Frontal cortex (tissue), 4 donors: ENCODE results near the gene PRKG2. TPM values are rescaled to one million over a fixed set of nuclear protein-coding genes. Genes with fewer than 3 reads are reported as not detected.
"Not testable (repeated sequence)": the region's sequence is repeated elsewhere in the genome, so short reads cannot be mapped to it uniquely, and the experiment has no call there.

Source experiments
- DNase-seq, 2 donors: peaks; one replicate each; pipeline ENCODE4 v3.0.0; 2012; ENCODE audit warnings: low spot score in 2 of 2
- FAIRE-seq: peaks from 2 replicates; lab custom pipeline; 2012; peaks lifted over from hg19 to GRCh38; lab: Jason Lieb, UNC
- total RNA-seq: library from RNA; depleted of rRNA; stranded (reverse); fragments of >200 nt; gene quantifications from one replicate; pipeline ENCODE4 v1.2.3, GENCODE V29; 2014
- donor health status: control.
- donor health status: control.
- donor health status: control.

The PRKG2 gene
- total RNA-seq, 1 donor from 2014 or later = 13.0 TPM

DNA sequence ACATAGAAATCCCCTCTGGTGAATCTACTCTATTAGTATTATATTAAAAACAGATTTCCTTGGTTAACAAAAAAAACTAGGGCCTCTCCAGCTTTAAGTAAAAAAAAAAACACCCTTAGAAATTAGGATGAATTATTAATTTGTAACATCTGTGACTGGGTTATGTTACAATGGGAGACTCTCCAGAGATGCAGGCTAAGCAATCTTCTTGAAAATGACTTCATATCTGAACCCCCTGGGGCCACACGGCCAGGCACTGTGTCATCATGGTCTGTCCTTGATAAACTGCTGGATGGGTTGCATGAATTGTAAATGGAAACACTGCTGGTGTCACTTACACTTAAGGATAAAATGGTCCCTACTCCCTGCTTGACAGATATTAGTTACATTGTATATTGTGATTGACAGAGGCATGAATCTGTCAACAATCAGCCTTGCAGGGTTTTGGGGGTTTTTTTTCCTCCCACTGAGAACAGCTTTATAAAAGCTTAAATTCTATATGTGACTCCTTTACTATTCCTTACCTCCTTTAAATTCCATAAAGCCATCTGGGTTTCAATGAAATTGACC, 49.1 kb downstream of the PRKG2 start:
- no peak for DNase-seq
- no peak for FAIRE-seq

DNA sequence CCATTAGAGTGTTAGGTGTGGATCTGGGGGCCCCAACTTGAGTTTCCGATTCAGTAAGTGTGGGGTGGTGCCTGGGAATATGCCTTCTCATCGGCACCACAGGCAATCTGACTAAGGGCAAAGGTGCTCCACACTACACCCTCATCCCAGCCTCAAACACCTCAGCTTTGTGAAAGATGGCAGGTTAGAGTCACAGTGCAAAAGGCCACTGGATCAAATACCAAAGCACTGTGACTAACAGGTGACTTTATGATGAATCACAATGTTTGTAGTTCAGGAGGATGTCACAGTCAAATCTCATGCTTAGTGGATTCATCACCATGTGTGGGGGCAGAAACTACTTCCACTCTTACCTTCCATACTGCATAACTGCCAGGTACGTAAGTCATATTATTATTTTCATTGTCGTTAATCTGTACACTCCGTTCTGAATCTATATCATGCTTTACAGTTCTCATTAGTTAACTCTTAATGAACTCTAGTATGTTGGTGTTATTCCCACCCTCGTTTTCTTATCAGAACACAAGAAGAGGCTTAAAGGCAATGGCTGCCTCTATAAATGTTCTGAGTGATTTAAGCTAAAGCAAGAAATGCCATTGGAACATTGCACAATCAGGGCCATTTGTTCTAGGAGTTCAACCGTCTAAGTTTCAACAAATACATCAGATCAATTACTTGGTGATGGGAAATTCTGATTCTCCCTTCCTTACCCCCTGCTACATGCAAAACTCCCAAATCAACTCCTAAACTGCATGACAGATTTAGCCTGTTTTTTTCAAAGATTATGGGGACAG, 50.2 kb downstream of the PRKG2 start:
- FAIRE-seq (no peak), DNase-seq (no peak)

DNA sequence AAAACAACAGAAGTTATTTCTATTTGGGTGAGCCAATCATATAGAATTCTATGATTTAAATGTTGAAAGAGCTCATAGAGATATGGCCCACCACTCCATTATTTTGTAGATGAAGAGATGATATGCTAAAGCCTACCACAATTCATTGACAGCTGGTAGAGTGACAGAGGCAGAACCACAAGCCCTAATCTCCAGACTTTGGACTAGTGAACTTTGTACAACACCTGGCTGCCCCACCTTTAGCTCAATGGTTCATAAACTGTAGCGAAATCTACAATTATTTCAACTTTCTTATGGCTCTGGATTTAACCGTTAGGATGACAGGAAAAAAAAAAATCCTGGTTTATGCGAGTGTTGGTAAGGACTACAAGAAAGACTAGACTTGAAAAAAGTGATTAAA, 50.9 kb downstream of the PRKG2 start:
- no peak for DNase-seq
- FAIRE-seq = no peak

DNA sequence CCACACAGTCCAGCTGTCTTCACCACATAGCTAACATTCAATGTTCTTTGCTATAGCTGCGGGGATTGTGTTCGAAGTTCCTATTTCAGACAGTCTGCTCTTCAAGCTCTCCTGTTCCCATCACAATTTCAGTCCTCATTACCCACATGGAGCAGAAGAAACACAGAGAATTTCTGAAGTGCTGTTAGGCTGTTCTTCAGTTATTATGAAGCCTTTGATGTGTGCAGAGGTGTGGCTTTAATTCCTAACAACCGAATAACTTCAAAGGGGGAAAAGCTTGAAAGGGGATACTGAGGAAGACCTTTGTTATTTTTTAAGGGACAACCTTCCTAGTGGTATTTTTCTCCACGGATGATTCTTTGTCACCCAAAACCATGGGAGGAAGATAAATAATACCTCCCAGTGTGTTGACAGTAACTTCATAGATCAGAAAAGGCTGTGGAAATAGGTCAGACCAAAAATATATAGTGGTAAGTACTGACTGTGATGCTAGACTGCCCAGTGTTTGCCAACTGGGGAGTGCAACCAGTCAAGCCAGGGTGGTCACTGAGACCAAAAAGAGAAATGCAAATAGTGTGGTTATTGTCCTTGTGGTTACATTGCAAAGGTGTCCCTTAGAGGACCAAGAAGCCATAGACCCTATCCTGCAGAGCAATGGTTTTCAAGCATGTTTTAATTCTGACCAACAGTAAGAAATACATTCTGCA, 52.1 kb downstream of the PRKG2 start:
- FAIRE-seq = no peak
- DNase-seq = no peak

DNA sequence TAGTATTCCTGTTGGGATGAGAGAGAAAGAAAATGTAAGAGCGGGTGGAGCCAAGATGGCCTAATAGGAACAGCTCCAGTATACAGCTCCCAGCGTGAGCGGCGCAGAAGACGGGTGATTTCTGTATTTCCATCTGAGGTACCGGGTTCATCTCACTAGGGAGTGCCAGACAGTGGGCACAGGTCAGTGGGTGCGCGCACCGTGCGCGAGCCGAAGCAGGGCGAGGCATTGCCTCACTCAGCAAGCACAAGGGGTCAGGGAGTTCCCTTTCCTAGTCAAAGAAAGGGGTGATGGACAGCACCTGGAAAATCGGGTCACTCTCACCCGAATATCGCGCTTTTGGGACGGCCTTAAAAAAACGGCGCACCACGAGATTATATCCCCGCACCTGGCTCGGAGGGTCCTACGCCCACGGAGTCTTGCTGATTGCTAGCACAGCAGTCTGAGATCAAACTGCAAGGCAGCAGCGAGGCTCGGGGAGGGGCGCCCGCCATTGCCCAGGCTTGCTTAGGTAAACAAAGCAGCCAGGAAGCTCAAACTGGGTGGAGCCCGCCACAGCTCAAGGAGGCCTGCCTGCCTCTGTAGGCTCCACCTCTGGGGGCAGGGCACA, 61.2 kb downstream of the PRKG2 start:
- not testable (repeated sequence) for FAIRE-seq, DNase-seq

DNA sequence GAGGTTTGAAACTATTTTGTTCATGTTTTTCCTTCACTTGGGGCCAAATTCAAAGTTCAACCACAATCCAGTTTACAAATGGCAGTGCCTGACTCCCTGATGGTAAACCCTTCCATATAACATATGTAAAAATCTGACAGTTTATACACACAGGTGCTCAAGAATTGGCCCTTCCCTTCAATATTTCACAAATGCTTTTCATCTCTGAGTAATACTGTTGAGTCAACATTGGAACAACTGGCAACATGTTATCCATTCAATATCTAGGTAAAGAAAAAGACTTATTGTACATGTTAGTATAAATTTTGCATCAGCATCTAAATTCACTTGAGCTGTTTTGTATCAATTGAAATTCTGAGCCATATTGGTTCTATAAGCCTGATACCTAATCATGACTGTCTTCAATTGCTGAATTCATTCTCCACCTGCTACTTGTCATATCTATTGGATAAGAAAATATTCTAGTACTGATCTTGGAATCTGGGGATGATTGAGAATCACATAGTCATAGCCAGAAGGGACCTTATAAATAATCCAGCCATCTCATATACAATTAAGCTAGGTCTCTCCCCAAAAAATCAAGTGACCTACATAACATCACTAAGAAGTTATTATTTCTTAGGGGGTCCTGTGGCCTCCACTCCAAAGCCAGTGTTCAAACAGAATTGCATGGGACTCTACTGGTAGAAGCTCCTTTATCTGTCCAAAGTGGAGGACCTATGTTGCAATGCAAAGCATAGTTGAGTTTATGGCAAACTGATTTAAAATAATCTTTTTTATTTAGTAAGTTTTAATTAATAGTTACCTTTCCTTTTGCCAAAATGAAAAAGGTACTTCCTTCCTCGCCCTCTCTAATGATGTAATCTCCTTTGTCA, 61.9 kb downstream of the PRKG2 start:
- DNase-seq (no peak), FAIRE-seq (no peak)

DNA sequence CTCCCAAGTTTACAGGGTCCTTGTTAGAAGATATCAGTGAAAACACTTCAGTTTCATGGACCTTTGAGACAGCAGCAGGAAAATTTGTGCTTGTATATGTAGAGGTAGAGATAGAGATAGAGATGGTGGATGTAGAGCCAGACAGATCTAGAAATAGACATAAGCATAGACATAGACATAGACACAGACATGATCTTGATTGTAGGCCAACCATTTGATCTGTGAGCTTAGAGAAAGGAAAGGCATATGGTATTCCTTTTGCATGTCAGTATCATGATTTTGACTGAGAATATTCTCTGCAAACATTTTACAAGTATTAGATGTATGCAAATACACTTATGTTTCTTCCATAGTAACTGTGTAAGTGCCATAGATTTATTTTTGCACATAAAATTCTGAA, 65.0 kb downstream of the PRKG2 start:
- DNase-seq = no peak
- FAIRE-seq = no peak

DNA sequence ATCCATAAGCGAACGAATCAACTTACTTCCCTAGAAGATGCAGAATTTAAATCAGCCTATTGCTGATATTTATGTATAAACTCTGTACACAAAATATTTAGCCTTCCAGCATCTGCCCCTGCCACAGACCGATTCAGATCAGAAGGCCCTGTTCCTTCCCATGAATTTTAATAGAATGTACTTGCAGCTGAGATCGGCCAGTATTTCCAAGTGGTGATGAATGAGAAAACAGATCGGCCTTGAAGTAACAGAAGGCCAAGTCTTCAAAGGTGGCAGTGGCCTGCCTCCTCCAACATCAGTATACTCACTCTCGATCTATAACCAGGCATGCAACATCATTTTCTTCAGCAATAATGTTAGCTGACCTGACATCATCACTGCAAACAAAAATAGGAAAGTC, 66.4 kb downstream of the PRKG2 start:
- FAIRE-seq (no peak), DNase-seq (no peak)

DNA sequence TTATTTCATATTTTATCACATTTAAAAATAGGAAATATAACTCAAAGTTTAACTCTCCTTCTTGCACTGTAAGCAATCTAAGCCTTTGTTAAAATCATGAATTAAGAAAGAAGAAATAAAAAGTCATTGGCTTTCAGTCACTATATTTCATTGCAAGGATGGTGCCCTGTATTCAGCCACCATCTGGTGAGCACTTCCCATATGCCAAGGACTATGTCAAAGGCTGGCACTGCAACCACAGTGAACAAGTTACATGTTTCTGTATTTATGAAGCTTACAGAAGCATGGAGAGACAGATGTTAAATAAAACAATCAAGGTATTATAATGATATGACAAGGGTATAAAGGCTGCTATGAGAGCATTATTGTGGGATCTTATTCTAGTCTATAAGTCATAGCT, 68.6 kb downstream of the PRKG2 start:
- FAIRE-seq = no peak

DNA sequence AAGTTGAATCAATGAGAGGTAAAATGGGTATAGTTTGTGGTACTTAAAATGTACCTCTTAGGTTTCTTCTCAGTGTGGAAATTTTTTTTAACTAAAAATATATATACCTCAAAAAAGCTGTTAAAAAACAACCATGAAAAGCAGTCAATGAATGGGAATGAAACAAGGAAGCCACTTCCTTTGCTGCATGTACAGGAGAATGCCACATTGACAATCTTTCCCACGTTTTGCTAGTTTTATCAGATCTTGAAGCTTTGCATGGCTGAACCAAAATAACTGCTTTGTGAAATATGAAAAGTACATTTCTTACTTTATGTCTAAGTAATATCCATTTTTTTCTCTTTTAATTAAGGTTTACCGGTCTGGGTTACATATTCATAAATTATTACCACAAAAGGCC, 71.8 kb downstream of the PRKG2 start:
- no peak for DNase-seq
- no peak for FAIRE-seq

More for the DNA sequence above, 68.6 kb downstream of the PRKG2 start:
- no peak for DNase-seq

DNA sequence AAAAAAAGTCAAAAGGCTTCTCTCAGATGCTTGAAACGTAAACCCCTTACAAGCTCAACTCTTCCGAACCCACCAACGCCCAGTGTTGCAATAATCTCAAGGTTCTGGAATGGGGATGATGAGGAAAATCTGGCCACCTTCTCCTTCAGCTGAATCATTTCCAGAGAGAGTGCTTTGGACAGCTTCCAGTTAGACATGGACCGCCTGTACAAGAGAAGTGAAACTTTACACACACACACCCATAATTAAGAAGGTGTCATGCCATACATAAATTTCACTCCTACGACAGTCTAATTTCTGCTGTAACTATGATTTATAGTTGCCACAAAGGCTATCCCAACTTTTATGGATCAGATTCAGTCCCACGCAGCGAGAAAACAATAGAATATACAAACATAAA, 72.3 kb downstream of the PRKG2 start:
- DNase-seq = no peak
- FAIRE-seq = no peak

DNA sequence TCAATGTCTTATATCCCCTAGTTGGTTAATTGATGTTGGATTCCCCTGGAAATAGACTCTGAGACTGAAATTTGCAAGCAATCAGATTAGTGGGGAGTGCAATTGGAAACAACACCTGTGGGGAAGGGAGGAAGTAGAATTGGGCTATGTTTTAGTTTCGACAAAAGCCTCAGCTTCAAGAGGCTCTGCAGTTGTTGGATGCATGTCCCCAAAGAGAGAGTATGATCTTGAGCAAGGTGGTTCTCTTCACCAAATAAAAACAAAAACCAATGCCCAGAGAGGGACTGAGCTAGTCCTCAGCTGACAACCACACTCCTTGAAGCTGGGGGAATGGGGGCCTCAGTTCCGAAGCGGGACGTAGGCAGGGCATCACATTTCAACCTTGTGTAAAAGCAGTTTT, 77.1 kb downstream of the PRKG2 start:
- FAIRE-seq (no peak), DNase-seq (no peak)

DNA sequence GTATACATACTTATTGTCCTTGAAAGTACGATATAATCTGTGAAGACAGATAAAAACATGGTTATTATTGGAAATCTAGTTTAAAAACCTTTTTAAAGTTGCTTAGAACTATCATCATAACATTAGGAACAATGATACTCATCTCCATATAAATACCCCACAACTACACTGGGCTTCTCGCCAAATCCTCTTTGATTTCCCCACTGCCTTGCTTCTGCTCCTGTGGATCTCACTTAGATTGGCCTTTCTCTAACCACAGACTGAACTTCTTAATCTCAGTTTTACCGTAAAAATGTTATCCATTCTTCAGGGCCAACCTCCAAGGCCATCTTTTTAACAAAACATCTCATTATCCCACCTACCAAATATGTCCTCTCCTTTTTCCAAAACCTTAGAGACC, 77.6 kb downstream of the PRKG2 start:
- DNase-seq = no peak
- FAIRE-seq = no peak

DNA sequence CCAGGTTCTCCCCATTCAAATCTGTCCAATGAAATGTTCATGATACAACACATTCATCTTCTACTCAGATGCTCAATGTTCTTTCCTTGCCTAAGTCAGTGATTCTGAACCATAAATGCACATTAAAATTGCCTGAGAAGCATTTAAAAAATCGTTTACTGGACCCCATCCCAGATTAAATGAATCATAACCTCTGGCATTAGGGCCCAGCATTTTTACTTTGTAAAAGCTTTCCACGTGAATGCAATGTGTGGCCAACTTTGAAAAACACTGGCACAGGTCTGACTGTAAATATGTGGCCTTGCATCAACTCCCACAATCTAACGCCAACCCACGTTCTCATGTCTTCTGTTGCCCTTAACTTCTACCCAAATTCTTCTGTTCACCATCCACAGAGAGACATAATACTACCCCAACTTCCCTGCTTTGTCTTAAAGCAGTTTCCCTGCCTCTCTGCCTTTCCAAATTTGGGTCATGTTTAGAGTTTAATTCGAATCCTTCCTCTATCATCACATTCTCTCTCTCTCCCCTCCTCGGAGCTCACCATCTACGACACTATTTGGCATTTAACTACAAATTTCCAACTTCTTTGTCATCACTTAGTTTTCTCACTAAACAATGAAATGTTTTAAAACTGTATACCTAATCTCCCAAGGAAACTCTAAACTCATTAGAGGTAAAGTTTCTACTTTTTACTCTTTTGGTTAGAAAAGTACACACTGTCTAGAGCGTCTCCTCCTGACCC, 78.7 kb downstream of the PRKG2 start:
- FAIRE-seq (no peak), DNase-seq (no peak)

DNA sequence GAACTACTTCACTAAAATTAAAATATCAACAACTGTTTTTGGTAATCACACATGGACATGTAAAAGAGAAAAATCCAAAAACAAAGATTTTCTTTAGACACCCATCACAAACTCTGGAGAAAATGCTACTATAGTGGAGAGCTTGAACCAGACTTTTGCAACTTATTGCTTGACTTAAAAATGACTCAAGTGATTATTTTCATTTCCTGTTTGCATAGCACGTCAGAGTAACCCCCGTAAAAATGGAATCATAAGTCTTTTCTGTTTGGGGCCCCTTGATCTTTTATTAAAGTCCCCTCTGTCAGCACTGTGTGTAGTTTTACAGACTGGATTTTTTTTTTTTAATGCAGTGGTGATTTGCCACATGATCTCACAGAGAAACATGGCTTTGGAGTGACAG, 79.5 kb downstream of the PRKG2 start:
- FAIRE-seq (no peak), DNase-seq (no peak)

DNA sequence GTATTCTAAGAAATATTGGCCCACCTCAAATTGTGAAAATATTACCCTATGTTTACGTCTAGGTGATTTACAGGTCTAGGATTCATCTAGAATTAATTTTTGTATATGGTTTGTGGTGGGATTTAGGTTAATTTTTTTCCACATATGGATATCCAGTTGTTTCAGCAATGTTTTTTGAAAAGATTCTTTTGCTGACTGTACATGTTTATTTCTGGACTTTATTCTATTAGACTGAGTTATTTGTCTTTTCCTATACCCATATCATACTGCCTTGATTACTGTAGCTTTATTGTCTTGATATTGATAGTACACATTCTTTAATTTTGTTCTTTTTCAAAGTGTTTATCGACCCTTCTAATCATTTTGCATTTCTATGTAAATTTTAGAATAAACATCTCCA, 83.5 kb downstream of the PRKG2 start:
- DNase-seq (no peak), FAIRE-seq (no peak)

DNA sequence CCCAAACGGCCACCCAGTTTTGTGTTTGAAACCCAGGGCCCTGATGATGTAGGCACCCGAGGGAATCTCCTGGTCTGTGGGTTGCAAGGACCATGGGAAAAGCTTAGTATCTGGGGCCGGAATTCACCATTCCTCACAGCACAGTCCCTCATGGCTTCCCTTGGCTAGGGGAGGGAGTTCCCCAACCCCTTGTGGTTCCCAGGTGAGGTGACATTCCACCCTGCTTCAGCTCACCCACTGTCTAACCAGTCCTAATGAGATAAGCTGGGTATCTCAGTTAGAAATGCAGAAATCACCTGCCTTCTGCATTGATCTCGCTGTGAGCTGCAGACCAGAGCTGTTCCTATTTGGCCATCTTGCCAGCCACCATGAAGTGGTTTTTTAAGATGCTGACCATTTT, 84.0 kb downstream of the PRKG2 start:
- FAIRE-seq = no peak
- no peak for DNase-seq

DNA sequence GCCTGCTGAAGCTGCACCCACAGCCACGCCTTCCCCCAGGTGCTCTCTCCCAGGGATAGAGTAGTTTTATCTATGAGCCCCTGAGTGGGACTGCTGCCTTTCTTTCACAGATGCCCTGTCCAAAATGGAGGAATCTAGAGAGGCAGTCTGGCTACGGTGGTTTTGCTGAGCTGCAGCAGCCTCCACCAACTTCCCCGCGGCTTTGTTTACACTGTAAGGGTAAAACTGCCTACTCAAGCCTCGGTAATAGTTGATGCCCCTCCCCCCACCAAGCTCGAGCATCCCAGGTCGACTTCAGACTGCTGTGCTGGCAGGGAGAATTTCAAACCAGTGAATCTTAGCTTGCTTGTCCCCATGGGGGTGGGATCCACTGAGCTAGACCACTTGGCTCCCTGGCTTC, 84.5 kb downstream of the PRKG2 start:
- no peak for DNase-seq
- no peak for FAIRE-seq

DNA sequence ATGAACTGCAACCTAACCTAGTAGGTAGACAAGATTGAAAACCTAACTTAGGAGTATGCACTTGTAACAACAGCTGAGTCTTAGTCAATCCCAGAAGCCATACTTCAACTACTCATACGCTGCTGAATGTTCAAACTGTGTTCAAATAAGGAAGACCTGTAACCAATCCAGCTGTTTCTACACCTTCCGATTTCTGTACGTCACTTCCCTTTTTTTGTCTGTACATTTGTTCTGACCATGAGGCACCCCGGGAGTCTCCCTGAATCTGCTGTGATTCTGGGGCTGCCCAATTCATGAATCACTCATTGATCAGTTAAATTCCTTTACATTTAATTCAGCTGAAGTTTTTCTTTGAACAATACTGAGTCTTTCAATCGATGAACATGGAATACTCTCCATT, 95.0 kb downstream of the PRKG2 start:
- FAIRE-seq = no peak

More for the DNA sequence above, 95.0 kb downstream of the PRKG2 start:
- no peak for DNase-seq
